Endothelial cell of umbilical vein (primary cell): Measurements from ENCODE around the gene STRN3.

Experiments used
- JUN ChIP-seq: IDR thresholded peaks from 2 replicates; pipeline ENCODE4 v1.6.1; 2011; ENCODE audit warnings: borderline replicate concordance, low read depth; ENCODE audit not compliant: insufficient read length, insufficient read depth
- MYC ChIP-seq: IDR thresholded peaks from one replicate; pipeline ENCODE4 v1.6.1; 2011; ENCODE audit warnings: mild to moderate bottlenecking, low read depth, low read length
- POLR2A ChIP-seq: IDR thresholded peaks from 2 replicates; pipeline ENCODE4 v1.6.1; 2012; ENCODE audit warnings: low read depth, mild to moderate bottlenecking, control low read depth, low read length
- TF ChIP-seq, protein P1 (sequence below): IDR thresholded peaks from 2 replicates; pipeline ENCODE4 v1.6.1; 2011; ENCODE audit not compliant: insufficient read depth, insufficient read length
- TF ChIP-seq, protein P2 (sequence below), 2 donors: IDR thresholded peaks; 1 replicate in 1 of 2; 2 replicates in 1 of 2; pipeline ENCODE4 v1.5.1; 2011; ENCODE audit warnings: low read length in 2 of 2, mild to moderate bottlenecking in 2 of 2, moderate library complexity in 2 of 2, control low read depth in 1 of 2, inconsistent platforms in 1 of 2, low read depth in 1 of 2; ENCODE audit not compliant: insufficient read depth in 1 of 2; ENCODE audit errors: extremely low read depth in 1 of 2

DNA sequence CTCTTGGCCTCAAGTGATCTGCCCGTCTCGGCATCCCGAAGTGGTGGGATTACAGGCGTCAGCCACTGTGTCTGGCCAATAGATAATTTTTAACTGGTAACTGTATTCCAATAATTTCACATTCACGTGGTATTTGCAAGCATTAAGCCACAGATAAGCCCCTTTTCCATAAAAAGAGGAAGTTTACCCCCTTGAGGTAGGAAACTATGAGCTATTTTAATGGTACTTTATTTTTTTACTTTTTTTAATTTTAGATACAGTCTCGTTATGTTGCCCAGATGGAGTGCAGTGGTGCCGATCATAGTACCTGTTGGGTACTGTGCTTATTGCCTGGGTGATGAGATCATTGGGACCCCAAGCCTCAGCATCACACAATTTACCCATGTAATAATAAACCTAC lies 43.6 kb downstream of the STRN3 start:
- TF ChIP-seq, protein P1, sequence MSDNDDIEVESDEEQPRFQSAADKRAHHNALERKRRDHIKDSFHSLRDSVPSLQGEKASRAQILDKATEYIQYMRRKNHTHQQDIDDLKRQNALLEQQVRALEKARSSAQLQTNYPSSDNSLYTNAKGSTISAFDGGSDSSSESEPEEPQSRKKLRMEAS: no peak
- TF ChIP-seq, protein P2, sequence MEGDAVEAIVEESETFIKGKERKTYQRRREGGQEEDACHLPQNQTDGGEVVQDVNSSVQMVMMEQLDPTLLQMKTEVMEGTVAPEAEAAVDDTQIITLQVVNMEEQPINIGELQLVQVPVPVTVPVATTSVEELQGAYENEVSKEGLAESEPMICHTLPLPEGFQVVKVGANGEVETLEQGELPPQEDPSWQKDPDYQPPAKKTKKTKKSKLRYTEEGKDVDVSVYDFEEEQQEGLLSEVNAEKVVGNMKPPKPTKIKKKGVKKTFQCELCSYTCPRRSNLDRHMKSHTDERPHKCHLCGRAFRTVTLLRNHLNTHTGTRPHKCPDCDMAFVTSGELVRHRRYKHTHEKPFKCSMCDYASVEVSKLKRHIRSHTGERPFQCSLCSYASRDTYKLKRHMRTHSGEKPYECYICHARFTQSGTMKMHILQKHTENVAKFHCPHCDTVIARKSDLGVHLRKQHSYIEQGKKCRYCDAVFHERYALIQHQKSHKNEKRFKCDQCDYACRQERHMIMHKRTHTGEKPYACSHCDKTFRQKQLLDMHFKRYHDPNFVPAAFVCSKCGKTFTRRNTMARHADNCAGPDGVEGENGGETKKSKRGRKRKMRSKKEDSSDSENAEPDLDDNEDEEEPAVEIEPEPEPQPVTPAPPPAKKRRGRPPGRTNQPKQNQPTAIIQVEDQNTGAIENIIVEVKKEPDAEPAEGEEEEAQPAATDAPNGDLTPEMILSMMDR (IDR thresholded peaks at IDR 0.05; ENCODE audit: extremely low read depth in 1 of 2, insufficient read depth in 1 of 2, low read depth in 1 of 2, low read length in 2 of 2): no peak
- TF ChIP-seq MYC: no peak
- TF ChIP-seq POLR2A: no peak
- no peak for TF ChIP-seq JUN
